GM21737 (cell line): ENCODE measurements around the gene PKLR.
A peak's percentile ranks its signal among the peaks of the same experiment; 100 is the strongest.

Experiments used
- ATAC-seq: cut with Tn5 transposase; IDR thresholded peaks from one replicate; pipeline ENCODE4 v1.9.1; 2021; ENCODE audit warnings: mild to moderate bottlenecking, moderate library complexity; ENCODE audit not compliant: unreplicated experiment

The PKLR gene

DNA sequence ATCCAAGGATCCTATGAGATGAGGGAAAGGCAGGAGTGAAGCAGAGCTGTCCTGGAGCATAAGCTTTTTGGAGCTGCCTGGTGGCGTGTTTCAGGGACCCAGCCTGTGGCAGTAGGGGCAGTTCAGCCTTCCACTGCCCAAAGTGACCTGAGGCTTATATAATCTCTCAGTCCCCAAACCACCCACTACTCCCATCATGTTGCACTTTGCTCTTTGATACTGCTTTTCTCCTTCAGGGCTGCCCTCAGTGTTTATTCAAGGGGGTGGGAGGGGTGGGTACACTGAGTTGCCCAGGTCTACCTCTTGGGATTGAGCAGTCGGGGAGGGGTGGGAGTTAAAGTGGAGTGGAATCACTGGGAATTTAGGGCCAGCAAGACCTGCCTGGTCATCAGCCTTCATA lies 14.7 kb downstream of the PKLR start:
- ATAC-seq = no peak

DNA sequence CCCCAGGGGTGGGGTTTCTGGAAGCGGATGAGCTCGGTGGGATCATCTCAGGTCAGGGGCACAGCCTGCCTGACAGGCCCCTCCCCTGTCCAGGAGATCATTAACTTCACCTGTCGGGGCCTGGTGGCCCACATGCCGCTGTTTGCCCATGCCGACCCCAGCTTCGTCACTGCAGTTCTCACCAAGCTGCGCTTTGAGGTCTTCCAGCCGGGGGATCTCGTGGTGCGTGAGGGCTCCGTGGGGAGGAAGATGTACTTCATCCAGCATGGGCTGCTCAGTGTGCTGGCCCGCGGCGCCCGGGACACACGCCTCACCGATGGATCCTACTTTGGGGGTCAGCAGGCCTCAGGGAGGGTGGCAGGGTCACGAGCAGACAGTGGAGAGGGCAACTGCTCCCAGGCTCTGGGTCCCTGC lies 15.6 kb downstream of the PKLR start:
- no peak for ATAC-seq

DNA sequence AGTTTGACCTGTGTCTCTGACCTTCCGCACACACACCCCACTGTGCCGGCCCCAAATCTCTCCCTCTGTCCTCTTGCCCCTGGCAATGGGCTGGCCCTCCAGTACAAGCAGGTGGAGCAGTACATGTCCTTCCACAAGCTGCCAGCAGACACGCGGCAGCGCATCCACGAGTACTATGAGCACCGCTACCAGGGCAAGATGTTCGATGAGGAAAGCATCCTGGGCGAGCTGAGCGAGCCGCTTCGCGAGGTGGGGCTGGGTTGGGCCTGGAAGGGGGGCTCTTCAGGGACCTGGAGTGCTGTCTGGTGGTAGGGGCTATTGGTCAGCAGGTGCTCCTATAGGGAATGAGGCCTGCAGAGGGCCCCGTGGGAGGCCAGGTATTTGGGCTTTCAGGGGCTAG lies 16.2 kb downstream of the PKLR start:
- no peak for ATAC-seq

DNA sequence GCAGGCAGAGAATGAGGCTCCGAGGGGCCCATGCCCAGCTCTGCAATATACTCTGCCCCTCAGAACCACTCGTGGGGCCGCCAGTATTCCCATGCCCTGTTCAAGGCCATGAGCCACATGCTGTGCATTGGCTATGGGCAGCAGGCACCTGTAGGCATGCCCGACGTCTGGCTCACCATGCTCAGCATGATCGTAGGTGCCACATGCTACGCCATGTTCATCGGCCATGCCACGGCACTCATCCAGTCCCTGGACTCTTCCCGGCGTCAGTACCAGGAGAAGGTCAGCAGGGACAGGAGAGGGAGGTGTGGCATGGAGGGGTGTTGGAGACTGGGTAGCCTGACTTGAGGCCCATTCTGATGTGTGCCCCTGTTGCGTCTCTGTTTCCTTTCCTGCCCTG lies 16.8 kb downstream of the PKLR start:
- no peak for ATAC-seq

DNA sequence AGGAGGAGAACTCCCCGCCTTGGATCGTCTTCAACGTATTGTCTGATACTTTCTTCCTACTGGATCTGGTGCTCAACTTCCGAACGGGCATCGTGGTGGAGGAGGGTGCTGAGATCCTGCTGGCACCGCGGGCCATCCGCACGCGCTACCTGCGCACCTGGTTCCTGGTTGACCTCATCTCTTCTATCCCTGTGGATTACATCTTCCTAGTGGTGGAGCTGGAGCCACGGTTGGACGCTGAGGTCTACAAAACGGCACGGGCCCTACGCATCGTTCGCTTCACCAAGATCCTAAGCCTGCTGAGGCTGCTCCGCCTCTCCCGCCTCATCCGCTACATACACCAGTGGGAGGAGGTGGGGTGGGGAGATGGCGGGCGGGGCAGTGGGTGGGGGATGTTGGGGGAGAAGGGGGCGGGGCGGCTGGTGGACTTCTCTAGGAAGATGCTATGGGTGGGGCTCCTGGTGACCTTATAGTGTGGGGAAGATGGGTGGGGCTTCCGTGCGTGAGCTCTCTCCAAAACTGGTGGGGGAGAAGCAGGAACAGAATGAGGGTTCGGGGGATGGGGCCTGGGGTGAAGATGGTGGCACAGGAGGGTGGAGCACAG lies 18.6 kb downstream of the PKLR start:
- ATAC-seq = no peak

DNA sequence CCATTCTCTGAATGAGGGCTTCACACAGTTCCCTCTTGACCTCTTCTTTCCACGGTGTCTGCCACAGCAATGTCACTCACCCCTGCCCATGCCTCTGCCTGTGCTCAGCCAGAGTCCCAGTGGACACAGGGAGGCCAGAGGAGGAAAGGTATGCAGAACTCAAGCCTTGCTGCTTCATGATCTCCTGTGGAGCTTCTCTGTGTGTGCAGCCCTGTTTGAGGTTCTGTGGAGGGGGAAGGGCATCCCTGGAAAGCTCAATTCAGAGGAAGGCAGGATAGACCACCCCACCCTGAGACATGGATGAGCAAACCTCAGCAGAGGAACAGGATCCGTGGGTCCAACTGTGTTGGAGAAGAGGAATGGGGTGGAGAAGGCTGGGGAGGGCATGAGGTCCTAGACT lies 22.0 kb downstream of the PKLR start:
- no peak for ATAC-seq

DNA sequence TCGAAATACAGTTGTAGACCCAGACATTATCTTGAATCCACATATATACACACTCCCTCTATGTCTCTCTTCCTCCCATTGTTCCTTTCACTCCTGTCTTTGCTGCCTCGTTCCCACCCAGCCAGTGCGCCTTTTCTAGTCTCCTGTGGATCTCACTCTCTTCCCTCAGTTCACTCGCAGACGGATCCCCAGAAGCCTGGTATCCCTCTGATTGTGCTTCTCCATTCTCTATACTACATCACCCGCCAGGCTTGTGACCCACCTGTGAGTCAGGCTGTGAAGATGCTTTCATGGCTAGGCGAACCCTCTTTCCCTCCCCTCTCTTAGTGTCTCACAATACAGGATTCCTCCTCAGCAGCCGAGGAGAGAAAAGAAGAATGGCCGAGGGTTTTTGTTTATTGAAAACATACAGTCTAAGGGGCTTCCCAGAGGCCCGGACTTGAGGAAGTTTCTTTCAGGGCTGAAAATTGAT lies 22.5 kb downstream of the PKLR start:
- ATAC-seq = no peak

DNA sequence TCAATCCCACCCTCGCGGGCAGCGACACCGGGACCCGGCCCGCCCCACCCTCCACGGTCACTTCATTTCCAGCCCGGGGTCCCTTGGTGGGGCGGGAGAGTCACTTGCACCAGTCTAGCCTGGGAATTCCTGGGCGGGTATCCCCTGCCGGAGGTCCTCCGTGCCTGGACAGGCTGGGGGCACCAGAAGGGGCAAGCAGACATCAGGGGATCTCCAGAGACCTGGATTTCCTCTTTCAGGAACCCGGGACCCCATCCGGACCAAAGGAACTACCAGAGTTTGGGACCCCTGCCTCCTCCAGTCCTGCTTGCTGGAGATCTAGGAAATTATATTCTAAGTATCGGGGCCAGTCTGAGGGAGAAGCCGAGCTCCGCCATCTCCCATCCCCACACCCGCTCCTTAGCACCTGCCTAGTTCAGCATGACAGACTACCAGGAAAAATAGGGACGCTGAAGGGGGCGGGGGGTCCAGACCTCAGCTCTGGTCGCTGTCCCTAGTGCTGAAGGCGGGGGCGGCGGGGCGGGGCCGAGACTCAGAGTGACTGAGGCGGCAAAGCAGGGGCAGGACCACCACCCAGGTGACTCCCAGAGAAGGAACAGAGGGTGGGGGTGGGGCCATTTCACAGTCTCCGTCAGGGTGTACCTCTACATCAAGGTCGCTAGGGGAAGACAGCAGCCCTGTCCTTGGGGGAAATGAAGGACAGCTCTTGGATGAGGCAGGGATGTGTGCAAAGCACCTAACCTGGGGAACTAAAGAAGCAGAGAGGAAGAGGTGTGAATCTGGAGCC lies 23.1 kb downstream of the PKLR start:
- ATAC-seq = no peak

DNA sequence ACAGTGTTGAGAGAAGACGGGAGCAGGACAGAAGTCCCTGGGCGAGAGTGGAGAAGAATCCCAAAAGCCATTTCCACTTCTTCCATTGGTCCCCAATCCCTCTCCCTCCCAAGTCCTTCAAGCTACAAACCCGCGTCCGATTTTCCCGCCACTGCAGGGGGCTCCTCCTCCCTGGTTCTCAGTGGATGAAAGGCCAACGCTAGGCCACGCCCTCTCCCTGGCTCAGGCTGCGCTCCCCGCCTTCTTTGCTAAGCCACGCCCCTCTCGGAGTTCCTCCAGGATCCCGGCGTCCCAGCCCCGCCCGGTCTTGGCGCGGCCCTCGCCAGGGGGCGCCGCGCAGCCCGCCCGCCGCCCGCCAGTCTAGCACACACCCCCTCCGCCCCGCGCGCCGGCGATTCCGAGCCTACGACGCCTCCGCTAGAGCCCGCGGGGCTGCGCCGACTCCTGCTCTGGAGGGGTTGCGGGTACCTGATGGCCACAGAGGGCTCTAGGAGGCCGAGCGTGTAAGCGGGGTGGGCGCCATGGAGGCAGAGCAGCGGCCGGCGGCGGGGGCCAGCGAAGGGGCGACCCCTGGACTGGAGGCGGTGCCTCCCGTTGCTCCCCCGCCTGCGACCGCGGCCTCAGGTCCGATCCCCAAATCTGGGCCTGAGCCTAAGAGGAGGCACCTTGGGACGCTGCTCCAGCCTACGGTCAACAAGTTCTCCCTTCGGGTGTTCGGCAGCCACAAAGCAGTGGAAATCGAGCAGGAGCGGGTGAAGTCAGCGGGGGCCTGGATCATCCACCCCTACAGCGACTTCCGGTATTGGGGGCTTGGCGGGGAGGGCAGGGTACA lies 24.0 kb downstream of the PKLR start, which contains the start of gene HCN3:
HCN3 (plus strand) TSS at position 394 of the 832 bp plus-strand sequence; CDS start at position 522, 128 bp downstream.
- peak; percentile 65 for ATAC-seq

DNA sequence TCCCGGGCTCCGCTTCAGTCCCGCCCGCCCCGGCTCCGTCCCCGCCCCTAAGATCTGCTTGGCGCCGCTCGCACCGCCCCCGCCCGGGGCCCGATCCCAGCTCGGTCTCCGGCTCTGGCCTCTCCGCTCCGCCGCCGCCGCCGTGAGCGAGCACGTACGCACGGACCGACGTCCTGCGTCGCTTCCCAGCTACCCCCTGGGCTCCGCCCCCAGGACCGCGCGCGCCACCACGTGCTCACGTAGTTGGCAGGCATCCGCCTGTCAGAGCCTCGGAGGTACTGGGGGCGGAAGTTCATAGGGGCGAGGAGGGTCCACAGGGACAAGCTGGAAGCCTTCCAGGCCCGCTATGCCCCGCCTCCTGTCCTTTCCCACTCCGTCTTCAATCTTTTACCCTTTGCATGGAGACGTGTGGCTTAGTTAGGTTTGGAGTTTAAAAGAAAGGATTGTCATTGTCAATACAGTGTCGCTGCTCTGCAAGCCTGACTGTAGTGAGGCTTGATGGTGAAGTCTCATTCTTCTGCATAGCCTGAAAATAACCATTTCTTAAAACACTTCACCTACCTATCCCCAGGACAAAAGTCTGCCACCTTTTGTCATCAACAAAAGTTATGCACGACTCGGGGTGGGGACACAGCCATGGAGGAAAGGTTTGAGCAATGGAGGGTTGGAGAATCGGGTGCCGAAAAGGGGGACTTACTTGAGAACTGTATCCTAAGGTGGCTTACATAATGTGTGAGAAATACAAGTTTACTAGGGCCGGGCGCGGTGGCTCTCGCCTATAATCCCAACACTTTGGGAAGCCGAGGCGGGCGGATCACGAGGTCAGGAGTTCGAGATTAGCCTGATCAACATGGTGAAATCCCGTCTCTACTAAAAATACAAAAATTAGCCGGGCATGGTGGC lies 27.6 kb downstream of the PKLR start, which contains the start of gene CLK2:
CLK2 (minus strand) TSS at position 162 of the 903 bp plus-strand sequence. CDS start 2,527 bp downstream, outside the sequence.
- peak; percentile 78 for ATAC-seq

DNA sequence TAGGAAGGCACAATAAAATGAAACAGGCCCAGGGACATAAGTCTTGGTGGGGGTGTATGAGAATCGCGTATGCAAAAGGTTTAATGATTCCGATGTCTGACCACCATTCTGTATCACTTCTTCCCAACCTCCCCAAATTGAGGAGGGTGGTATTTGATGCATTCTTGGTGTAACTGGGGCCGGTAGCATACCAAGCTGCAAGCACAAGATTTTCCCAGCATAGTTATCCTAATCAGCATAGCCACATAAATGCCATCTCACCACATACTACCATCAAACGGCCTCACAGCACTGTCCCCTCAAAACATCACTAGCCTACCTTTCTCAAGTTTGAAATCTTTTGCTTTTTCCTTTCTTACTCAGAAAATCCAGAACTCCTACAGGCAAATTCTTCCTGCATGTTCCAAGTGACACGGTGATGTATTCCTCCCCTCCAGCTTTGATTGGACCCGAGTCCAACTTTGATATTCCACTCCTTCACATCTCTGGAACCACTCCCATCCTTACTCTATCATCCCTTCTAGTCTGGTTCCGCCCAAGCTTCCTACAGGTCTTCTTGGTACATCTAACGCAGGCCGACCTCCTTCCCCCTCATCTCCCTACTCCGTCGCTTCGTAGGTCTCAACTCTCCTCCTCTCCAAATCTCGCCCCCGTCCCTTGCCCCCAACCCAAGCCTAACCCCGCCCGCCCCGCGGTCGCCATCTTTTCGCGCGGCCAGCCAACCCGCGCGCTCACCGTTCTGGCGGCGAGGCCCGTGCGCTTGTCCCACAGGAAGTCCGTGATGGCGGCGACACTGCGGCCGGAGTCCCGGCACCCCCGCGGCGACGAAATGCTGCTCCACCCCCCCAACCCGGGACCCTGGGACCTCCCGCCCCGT lies 28.5 kb downstream of the PKLR start:
- ATAC-seq = peak; percentile 24

DNA sequence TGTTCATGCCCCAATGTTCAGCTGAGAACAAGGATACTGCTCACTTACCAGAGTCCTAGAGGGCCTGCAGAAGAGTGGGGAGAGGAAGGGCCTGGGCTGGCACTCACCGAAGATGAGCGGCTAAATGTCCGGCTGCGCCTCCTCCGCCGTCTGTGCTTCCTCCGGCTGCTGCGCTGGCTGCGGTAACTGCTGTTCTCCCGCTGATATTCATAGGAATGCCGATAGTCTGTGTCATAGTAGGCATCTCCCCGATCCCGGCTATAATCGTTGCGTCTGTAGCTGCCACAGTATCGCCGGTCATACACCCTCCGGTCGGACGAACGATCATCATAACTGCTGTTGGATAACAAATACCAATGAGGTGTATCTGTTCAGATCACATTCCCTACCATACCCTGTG lies 31.9 kb downstream of the PKLR start:
- no peak for ATAC-seq

DNA sequence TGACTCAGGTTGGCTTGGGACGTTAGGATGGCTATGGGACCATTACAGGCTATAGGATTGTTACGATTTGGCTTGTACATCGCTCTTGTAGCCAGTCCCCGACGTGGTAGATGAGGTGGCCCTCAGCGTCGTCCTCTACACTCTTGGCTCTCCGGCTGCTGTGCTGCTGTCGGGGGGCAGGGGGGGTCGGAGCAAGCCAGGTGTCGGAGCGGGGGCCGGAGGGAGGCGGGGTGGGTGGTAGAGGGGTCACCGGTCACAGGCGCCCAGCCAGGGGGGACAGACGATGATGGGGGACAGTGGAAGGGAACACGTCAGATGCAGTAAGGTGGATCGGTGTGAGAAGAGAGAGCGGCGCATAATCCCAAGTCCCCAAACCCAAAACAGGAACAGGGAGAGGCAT lies 32.6 kb downstream of the PKLR start:
- no peak for ATAC-seq

DNA sequence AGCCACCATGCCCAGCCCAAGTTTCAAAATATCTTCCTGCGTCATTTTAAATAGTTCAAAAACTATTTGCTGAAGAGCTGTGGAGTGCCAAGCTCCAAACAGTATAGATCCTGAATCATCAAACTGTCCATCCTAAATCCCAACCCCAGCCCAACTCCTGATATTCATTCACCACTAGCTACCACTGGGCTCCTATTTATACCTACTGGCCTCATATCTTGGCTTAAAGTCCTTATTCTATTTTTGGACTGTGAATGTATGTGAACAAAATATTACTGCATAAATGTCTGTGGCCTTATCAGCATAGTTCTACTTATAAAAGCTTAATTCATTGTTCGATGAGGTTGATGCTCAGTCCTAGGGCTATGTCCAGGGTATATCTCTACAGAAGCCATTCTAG lies 33.9 kb downstream of the PKLR start:
- no peak for ATAC-seq

DNA sequence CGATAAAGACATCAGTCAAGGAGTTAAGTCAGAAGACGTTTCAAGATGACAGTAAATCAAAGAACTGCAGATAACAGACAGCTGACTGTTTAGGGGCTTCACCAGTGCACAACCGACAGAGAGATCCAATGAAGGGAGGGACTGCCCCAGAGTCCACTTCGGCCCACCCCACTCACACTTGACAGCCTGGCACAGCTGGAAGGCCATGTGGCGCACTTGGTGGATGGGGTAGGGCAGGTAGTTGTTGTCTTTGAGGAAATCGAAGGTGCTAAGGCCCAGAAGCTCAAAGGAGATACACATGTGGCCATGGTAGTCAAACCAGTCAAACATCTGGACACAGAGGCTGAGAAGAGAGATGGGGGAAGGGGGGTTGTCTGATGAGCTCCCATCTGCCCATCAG lies 34.7 kb downstream of the PKLR start:
- no peak for ATAC-seq

DNA sequence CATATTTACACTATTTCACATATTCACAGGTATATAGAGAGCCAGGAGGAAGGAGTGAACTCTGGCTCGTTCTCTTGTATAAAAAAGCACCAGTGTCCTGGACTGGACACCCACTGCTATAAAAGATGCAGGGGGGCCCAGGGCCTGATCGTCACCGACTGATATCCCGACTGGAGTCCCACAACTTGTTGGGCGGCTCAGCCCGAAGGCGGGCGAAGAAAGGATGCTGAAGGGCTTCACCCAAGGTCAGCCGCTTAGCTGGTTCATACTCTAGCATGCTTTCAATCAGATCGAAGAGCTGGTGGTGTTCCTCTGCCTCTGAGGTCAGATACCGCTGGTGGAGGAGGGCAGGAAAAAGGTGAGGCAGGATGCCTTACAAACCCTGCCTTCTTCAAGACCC lies 38.2 kb downstream of the PKLR start:
- no peak for ATAC-seq

DNA sequence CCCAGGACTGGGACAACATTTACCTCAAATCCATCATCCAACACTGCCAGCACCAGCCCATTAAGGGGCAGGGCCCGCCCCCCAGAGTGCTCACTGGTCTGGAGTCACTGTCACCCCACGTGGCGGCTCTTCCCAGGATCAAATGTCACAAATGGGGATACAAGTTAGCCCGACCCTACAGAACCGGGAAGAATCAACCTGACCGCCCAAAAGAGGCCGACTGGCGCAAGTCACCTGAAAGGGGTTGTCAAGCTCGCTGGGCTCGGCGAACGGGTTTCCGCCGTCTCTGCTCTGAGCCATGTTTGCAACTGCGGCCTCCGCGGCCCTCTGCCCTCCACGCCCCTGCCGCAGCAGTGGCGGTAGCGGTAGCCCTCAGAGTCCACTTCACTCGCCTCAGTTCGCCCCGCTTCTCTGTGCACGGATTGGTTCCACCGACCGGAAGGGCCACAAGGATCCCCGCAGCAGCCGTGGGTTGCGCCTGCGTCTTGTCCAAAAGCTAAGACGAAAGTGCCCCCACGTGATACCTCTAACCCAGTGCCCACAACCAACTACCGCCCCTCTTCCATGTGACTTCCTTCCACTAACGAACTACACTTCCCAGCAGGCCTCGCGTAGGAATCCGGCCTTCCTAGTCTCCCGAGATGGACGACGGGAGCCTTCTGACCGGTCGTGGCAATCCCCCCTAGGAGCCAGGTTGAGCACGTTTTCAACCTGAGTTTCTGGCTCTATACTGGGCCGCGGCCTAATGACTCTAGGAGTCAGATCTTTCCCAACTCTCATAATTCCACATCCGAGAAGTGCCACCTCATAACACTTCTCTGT lies 39.2 kb downstream of the PKLR start, which contains the start of gene SCAMP3:
SCAMP3 (minus strand) TSS at position 509 of the 822 bp plus-strand sequence; CDS start at position 300, 209 bp downstream.
- peak; percentile 80 for ATAC-seq

DNA sequence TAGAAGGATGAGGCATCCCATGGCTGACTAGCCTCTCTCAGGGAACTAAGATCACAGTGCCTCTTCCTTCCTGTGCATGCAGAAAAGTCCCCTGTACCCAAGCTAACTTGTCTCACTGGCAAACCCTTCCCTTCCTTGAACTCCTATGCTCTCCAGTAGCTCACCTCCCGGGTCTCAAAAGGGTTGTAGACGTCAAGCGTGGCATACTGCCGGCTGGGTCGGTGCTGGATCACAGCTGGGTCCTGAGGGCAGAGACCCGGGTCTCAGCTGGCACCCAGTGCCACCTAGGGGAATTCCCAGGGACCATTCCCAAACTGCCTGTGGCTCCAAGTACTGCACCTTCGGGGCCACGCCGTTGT lies 39.8 kb downstream of the PKLR start:
- no peak for ATAC-seq
